Transverse colon (tissue), 4 donors: ENCODE results near the gene OR51M1.

Source experiments
- POLR2A ChIP-seq: fragments of 450-650 bp; IDR thresholded peaks from one replicate; pipeline ENCODE4 v1.6.1; 2016; ENCODE audit warnings: antibody characterized with exemption, mild to moderate bottlenecking, moderate library complexity
- POLR2AphosphoS5 ChIP-seq, 3 donors: sonication (generic); formaldehyde crosslinking; IDR thresholded peaks; one replicate each; pipeline ENCODE4 v1.6.1; 2016; ENCODE audit warnings: antibody characterized with exemption in 3 of 3
- TF ChIP-seq, protein P1 (sequence below), 5 experiments: fragments of 200-600 bp in 3 of 5; fragments of 450-650 bp in 2 of 5; sonication (generic) in 3 of 5; IDR thresholded peaks; 1 replicate in 2 of 5; 2 replicates in 3 of 5; pipeline ENCODE4 v1.5.1; 2016 to 2017; ENCODE audit warnings: antibody characterized with exemption in 5 of 5, inconsistent platforms in 3 of 5, mild to moderate bottlenecking in 2 of 5, moderate library complexity in 1 of 5

DNA sequence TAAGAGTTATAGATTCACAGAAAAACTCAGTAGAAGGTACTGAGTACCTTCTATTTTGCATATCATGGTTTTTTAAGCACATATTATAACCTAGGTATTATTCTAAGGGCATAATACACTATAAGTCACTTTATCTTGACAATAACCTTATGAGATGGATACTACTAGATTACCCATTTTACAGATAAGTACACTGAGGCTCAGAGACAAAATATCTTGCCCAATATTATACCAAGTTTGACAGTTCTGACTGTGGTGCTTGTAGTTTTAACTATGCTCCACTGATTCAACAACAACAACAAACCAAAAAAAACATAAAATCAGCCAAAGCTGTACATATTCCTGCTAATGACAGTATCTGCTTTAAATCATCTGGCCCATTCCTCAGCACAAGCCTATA, 10.5 kb downstream of the OR51M1 start:
- TF ChIP-seq, protein P1, sequence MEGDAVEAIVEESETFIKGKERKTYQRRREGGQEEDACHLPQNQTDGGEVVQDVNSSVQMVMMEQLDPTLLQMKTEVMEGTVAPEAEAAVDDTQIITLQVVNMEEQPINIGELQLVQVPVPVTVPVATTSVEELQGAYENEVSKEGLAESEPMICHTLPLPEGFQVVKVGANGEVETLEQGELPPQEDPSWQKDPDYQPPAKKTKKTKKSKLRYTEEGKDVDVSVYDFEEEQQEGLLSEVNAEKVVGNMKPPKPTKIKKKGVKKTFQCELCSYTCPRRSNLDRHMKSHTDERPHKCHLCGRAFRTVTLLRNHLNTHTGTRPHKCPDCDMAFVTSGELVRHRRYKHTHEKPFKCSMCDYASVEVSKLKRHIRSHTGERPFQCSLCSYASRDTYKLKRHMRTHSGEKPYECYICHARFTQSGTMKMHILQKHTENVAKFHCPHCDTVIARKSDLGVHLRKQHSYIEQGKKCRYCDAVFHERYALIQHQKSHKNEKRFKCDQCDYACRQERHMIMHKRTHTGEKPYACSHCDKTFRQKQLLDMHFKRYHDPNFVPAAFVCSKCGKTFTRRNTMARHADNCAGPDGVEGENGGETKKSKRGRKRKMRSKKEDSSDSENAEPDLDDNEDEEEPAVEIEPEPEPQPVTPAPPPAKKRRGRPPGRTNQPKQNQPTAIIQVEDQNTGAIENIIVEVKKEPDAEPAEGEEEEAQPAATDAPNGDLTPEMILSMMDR (IDR thresholded peaks at IDR 0.05) = no peak
- TF ChIP-seq POLR2A = no peak
- TF ChIP-seq POLR2AphosphoS5 (IDR thresholded peaks at IDR 0.05) = no peak
